Liver (tissue), 9 donors: ENCODE measurements around the gene S100PBP. TPM values are rescaled to one million over a fixed set of nuclear protein-coding genes. Genes with fewer than 3 reads are reported as not detected.

Experiments used
- DNase-seq: peaks from one replicate; pipeline ENCODE4 v3.0.0-alpha.2; 2017; ENCODE audit warnings: low spot score
- H3K27ac ChIP-seq, 2 donors: one replicate each; pipeline ENCODE4 v1.7.0; 2013; ENCODE audit warnings: inconsistent platforms in 2 of 2, low read length in 2 of 2, control low read depth in 1 of 2, low read depth in 1 of 2, mild to moderate bottlenecking in 1 of 2
- H3K27me3 ChIP-seq, 4 donors: one replicate each; pipeline versions ENCODE4 v1.6.1 to v1.7.0; 2013; ENCODE audit warnings: low read length in 3 of 4, inconsistent platforms in 1 of 4, mild to moderate bottlenecking in 1 of 4, moderate library complexity in 1 of 4; ENCODE audit not compliant: control insufficient read depth in 4 of 4, insufficient read depth in 4 of 4
- H3K36me3 ChIP-seq, 4 donors: one replicate each; pipeline versions ENCODE4 v1.6.1 to v1.7.0; 2013; ENCODE audit warnings: low read length in 3 of 4, mild to moderate bottlenecking in 3 of 4, low read depth in 1 of 4, moderate library complexity in 1 of 4; ENCODE audit not compliant: control insufficient read depth in 4 of 4, insufficient read depth in 3 of 4
- H3K4me1 ChIP-seq, 4 donors: one replicate each; pipeline versions ENCODE4 v1.6.1 to v1.7.0; 2013; ENCODE audit warnings: low read length in 3 of 4, mild to moderate bottlenecking in 3 of 4, moderate library complexity in 1 of 4; ENCODE audit not compliant: control insufficient read depth in 4 of 4, insufficient read depth in 4 of 4
- H3K4me3 ChIP-seq, 3 donors: one replicate each; pipeline versions ENCODE4 v1.6.1 to v1.7.0; 2013; ENCODE audit warnings: low read length in 3 of 3, control low read depth in 1 of 3, low read depth in 1 of 3, mild to moderate bottlenecking in 1 of 3
- H3K9ac ChIP-seq, 2 donors: one replicate each; pipeline ENCODE4 v1.7.0; 2013; ENCODE audit warnings: low read length in 2 of 2, mild to moderate bottlenecking in 2 of 2, moderate library complexity in 2 of 2, control low read depth in 1 of 2, low read depth in 1 of 2
- H3K9me3 ChIP-seq, 4 donors: one replicate each; pipeline versions ENCODE4 v1.6.1 to v1.7.0; 2013; ENCODE audit warnings: low read length in 3 of 4; ENCODE audit not compliant: control insufficient read depth in 4 of 4
- ATF3 ChIP-seq: IDR thresholded peaks from 2 replicates; pipeline ENCODE4 v1.6.1; 2016; ENCODE audit warnings: antibody characterized with exemption
- EGR1 ChIP-seq, 2 donors: IDR thresholded peaks; 2 replicates each; pipeline ENCODE4 v1.6.1; 2016 to 2018; ENCODE audit warnings: antibody characterized with exemption in 2 of 2, low read depth in 2 of 2
- FOXA1 ChIP-seq: IDR thresholded peaks from 2 replicates; pipeline ENCODE4 v1.6.1; 2016; ENCODE audit warnings: antibody characterized with exemption
- GABPA ChIP-seq, 2 donors: IDR thresholded peaks in 1 of 2; conservative IDR thresholded peaks in 1 of 2; 2 replicates each; pipeline ENCODE4 v1.6.1; 2016; ENCODE audit warnings: antibody characterized with exemption in 2 of 2, mild to moderate bottlenecking in 1 of 2, moderate library complexity in 1 of 2
- HNF4A ChIP-seq, 2 donors: conservative IDR thresholded peaks; 2 replicates each; pipeline ENCODE4 v1.6.1; 2016; ENCODE audit warnings: antibody characterized with exemption in 2 of 2, mild to moderate bottlenecking in 2 of 2
- JUND ChIP-seq, 2 donors: IDR thresholded peaks; 2 replicates each; pipeline ENCODE4 v1.6.1; 2016; ENCODE audit warnings: antibody characterized with exemption in 2 of 2
- MAX ChIP-seq: IDR thresholded peaks from 2 replicates; pipeline ENCODE4 v1.6.1; 2016; ENCODE audit warnings: antibody characterized with exemption
- RAD21 ChIP-seq, 2 donors: IDR thresholded peaks; 2 replicates each; pipeline ENCODE4 v1.6.1; 2016; ENCODE audit warnings: antibody characterized with exemption in 2 of 2, mild to moderate bottlenecking in 2 of 2
- REST ChIP-seq: IDR thresholded peaks from 2 replicates; pipeline ENCODE4 v1.6.1; 2016; ENCODE audit warnings: antibody characterized with exemption, mild to moderate bottlenecking
- RXRA ChIP-seq, 2 donors: IDR thresholded peaks; 2 replicates each; pipeline ENCODE4 v1.6.1; 2017 to 2018; ENCODE audit warnings: antibody characterized with exemption in 2 of 2, mild to moderate bottlenecking in 1 of 2
- SP1 ChIP-seq: IDR thresholded peaks from 2 replicates; pipeline ENCODE4 v1.6.1; 2018; ENCODE audit warnings: antibody characterized with exemption, mild to moderate bottlenecking
- TAF1 ChIP-seq: conservative IDR thresholded peaks from 2 replicates; pipeline ENCODE4 v1.6.1; 2016; ENCODE audit warnings: antibody characterized with exemption, mild to moderate bottlenecking
- YY1 ChIP-seq: IDR thresholded peaks from 2 replicates; pipeline ENCODE4 v1.6.1; 2016; ENCODE audit warnings: antibody characterized with exemption, mild to moderate bottlenecking
- ZBTB33 ChIP-seq: IDR thresholded peaks from 2 replicates; pipeline ENCODE4 v1.6.1; 2016; ENCODE audit warnings: antibody characterized with exemption
- WGBS: extraction: QIAGEN DNeasy Blood & Tissue Kit; methylation state at CpG from one replicate; pipeline ENCODE4 v1.1.7; 2013; 5-methylcytosine and 5-hydroxymethylcytosine counted together
- polyA plus RNA-seq, 2 donors: library from polyadenylated mRNA; stranded (reverse) in 1 of 2; unstranded in 1 of 2; fragments of 200-250 nt in 1 of 2; fragments of >200 nt in 1 of 2; fragmentation: Nextera tagmentation in 1 of 2; extraction: Ambion mirVana in 1 of 2; gene quantifications; one replicate each; pipeline versions ENCODE4 v1.2.1 to v1.2.3, GENCODE V29; 2013 to 2015
- total RNA-seq, 2 donors: library from RNA; depleted of rRNA; stranded (reverse); fragments of >200 nt; gene quantifications; one replicate each; pipeline ENCODE4 v1.2.3, GENCODE V29; 2014
- TF ChIP-seq, protein P1 (sequence below): fragments of 150-350 bp; IDR thresholded peaks from 2 replicates; pipeline ENCODE4 v1.5.1; 2017; ENCODE audit warnings: improper control_type of control experiment, low read depth, low read length; ENCODE audit not compliant: missing input control
- donor health status: healthy.
- donor health status: healthy.
- donor health status: healthy.
- donor health status: healthy.
- donor health status: healthy.

Gene S100PBP
- total and polyA plus RNA-seq, 4 donors: 1.9 to 24.8 (median 11.1) TPM

DNA sequence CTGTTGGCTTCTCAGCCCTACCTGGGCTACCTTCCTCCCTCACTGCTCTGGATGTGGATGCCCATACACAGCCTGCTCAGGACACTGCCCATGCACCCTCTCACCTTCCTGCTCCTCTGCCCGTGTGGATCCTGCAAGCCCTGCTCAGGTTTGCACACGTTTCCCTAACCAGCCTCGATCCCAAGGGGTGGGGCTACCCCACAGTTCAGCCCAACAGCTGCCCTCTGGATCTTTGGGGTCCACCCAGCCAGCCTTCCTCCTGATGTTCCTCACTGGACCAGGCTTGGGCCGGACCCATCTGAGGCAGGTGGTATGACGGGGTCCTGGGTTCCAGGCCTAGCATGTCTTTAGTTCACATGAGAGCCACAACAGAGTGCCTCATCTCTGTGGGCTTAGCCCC is 79.0 kb downstream of the S100PBP start:
- H3K36me3 ChIP-seq: no peaks in the 10 kb centered on the region
- WGBS: 89% methylated on average over 5 of the region's 5 CpGs
- no peak overlapping the region for H3K9ac ChIP-seq
- no peak overlapping the region for H3K4me3 ChIP-seq
- peaks cover under 1 to 19% (median 9%) of the 10 kb centered on the region in 4 donors for H3K4me1 ChIP-seq
- no peaks in the 10 kb centered on the region for H3K27me3 ChIP-seq
- TF ChIP-seq, protein P1, sequence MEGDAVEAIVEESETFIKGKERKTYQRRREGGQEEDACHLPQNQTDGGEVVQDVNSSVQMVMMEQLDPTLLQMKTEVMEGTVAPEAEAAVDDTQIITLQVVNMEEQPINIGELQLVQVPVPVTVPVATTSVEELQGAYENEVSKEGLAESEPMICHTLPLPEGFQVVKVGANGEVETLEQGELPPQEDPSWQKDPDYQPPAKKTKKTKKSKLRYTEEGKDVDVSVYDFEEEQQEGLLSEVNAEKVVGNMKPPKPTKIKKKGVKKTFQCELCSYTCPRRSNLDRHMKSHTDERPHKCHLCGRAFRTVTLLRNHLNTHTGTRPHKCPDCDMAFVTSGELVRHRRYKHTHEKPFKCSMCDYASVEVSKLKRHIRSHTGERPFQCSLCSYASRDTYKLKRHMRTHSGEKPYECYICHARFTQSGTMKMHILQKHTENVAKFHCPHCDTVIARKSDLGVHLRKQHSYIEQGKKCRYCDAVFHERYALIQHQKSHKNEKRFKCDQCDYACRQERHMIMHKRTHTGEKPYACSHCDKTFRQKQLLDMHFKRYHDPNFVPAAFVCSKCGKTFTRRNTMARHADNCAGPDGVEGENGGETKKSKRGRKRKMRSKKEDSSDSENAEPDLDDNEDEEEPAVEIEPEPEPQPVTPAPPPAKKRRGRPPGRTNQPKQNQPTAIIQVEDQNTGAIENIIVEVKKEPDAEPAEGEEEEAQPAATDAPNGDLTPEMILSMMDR: no peak
- TF ChIP-seq YY1 (no peak), FOXA1 (no peak), JUND (IDR thresholded peaks at IDR 0.05) (no peak), ZBTB33 (no peak), ATF3 (no peak), MAX (no peak), SP1 (no peak), REST (no peak), GABPA (IDR thresholded peaks at IDR 0.05 in 1 of 2, conservative IDR thresholded peaks at IDR 0.05 in 1 of 2) (no peak), HNF4A (conservative IDR thresholded peaks at IDR 0.05) (no peak), RXRA (IDR thresholded peaks at IDR 0.05) (no peak), EGR1 (IDR thresholded peaks at IDR 0.05; ENCODE audit: low read depth in 2 of 2) (no peak), RAD21 (IDR thresholded peaks at IDR 0.05) (no peak), TAF1 (no peak)
- H3K27ac ChIP-seq: no peak overlapping the region
- no peak for DNase-seq
- H3K9me3 ChIP-seq: no peaks in the 10 kb centered on the region
